Activated T-cell treated with anti-CD3 and anti-CD28 coated beads for 1 hour (primary cell): Measurements from ENCODE around the gene AQP12B.
"Not testable (repeated sequence)": the region's sequence is repeated elsewhere in the genome, so short reads cannot be mapped to it uniquely, and the experiment has no call there.

Experiments used
- DNase-seq: peaks from one replicate; pipeline ENCODE4 v3.0.0-alpha.2; 2020; ENCODE audit warnings: low read depth

The AQP12B gene

GRCh38 chr2:240682431-240683224 lies at the start of gene AQP12B:
Gene AQP12B, minus strand, starts transcription at chr2:240682885. Its CDS starts 48 bp downstream, at chr2:240682837.
- DNase-seq: not testable (repeated sequence)

DNA sequence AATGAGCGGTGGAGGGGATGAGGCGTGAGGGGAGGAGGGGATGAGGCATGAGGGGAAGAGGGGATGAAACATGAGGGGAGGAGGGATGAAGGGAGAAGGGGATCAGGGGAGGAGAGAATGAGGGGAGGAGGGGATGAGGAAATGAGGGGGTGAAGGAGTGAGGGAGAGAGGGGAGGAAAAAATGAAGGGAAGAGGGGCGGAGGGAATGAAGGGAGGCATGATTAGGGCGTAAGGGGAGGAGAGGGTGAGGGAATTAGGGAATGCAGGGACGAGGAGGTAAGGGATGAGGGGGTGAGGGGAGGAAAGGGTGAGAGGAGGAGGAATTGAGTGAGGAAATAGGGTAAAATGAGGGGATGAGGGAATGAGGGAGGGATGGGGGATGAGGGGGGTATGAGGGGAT lies 49.5 kb upstream of the AQP12B start:
- no peak for DNase-seq

GRCh38 chr2:240731178-240731545 lies 48.5 kb upstream of the AQP12B start:
- no peak for DNase-seq

- DNase-seq: no peak
These were observed 48.0 kb upstream of the AQP12B start for GRCh38 chr2:240730501-240731177.

DNA sequence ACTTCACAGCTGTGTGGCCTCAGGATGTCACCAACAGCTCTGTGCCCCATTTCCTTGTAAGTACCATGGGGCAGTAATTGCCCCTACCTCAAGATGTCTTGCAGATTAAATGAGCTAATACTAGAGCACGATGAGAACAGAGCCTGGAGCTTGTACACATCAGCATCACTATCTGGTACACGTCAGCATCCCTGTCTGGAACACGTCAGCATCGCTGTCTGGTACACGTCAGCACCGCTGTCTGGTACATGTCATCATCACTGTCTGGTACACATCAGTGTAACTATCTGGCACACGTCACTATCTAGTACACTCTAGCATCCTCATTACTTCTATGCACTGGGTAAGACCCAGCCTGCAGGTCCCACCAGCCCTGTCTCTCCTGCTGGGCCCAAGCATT lies 46.1 kb upstream of the AQP12B start:
- no peak for DNase-seq

DNA sequence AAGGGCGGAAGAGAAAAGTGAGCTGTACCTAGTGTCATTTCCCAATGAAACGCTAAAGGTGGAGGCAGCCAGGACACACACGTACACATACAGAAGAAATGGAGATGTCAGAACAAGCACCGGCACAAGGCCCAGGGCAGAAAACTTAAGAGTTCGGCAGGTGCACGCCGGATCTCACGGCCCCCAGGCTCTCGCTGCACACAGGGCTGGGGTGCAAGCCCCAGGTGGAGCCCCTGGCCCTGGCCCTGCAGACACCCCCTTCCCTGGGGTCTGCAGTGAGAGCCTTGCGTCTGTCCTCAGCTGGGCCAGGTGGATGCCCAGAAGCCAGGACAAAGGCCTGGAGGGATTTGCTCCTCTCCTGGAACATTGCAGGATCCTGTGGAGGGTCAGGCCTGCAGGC lies 45.7 kb upstream of the AQP12B start:
- no peak for DNase-seq

DNA sequence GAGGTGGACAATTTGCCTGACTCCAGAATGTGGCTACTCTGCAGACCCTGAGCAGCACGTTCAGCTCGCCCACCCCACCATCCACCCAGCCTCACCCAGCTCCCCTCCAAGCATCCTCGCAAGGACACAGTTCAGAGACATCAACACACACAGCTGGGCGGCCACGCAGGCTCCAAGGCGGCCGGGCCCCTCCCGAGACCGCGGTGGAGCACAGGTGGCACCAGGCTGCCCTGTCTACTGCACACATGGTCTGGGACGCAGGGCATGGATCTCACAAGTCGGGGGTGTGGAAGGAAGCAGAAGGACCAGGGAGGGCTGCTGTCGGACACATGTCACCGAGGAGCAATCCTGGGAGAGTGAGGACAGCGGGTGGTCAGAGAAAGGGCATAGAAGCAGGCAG lies 45.2 kb upstream of the AQP12B start:
- DNase-seq: no peak

DNA sequence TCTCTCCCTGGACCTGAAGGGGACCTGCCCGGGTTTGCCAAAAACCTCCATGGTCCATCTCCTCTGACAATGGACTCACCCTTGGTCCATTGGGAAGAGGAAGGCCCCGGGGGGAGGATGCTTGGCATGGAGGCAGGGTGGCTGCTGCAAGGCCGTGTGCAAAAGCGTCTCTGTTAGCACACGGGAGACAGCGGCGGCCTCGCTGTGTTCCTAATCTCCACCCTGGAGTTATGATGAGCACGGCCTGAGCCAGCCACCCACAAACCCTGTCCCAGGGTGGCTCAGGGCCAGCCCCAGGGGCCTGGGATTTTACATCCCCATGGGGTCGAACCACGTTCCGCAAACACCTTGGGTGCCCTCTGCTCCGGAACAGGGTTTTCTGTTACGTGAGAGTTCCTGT lies 44.8 kb upstream of the AQP12B start:
- no peak for DNase-seq

GRCh38 chr2:240726876-240727275 lies 44.2 kb upstream of the AQP12B start:
- DNase-seq: no peak

- no peak for DNase-seq
These were observed 43.0 kb upstream of the AQP12B start for GRCh38 chr2:240725671-240726070.

- DNase-seq: no peak
These were observed 42.6 kb upstream of the AQP12B start for GRCh38 chr2:240725266-240725665.

DNA sequence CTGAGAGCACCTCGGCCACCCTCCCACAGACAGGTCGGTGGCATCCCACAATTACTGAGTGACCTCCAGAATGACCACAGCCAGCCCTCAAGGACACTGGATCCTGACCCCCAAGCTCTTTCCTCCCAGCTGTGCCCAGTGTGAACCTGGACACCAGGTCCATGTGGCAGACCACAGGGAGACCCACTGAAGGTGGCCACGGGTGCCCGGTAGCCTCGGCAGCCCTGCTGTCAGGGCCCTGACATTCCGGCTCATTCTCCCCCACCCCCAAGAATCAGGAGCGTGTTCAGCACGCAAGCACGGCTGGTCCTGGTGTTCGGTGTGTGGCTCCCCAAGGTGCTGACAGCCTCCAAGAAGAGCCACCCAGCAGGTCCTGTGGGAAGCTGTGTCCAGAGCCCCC lies 41.7 kb upstream of the AQP12B start:
- DNase-seq: no peak

- no peak for DNase-seq
These were observed 41.2 kb upstream of the AQP12B start for GRCh38 chr2:240723851-240724250.

DNA sequence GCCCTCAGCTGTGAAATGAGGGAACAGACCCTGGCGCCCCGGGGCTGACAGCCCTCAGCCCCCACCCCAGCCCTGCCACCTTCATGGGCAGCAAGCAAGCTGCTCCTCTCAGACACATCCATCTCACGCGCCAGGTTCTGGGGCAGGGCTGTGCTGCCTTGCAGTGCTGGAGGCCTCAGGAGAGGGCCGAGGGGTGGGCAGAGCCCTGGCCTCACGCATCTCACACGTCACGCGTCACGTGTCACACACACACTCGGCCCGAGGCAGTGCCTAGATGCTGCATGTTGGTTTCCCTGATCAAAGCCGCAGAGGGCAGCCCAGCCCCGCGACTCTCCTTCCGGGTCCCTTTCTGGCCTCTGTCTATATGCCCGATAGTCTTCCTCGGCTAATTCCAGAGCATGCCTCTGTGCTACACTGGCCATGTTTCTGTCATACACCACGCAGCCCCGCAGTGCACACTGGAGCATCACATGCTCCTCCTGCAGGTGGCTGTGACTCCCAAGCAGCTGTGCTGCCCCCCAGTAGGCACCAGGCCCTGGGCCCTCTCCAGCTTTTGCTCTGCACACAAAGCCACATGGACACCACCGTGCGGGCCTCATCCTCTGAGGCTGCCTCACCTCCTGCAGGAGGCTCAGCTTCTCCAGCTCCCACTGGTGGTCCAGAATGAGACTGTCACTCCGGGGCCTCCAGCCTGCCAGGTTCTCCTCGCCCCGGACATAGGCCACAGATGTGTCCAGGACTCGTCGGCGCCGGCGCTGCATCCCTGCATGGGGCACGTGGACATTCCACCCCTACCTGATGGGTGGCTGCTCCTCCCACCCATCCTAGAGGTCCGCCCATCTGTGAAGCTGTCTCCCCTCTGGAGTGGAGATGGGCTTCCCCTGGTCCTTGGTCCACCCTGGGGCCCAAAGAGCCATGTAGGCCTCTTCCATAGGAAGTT lies 40.4 kb upstream of the AQP12B start:
- no peak for DNase-seq

- DNase-seq: no peak
These were observed 39.7 kb upstream of the AQP12B start for GRCh38 chr2:240722376-240722775.

- DNase-seq: no peak
These were observed 39.0 kb upstream of the AQP12B start for GRCh38 chr2:240721596-240722180.

DNA sequence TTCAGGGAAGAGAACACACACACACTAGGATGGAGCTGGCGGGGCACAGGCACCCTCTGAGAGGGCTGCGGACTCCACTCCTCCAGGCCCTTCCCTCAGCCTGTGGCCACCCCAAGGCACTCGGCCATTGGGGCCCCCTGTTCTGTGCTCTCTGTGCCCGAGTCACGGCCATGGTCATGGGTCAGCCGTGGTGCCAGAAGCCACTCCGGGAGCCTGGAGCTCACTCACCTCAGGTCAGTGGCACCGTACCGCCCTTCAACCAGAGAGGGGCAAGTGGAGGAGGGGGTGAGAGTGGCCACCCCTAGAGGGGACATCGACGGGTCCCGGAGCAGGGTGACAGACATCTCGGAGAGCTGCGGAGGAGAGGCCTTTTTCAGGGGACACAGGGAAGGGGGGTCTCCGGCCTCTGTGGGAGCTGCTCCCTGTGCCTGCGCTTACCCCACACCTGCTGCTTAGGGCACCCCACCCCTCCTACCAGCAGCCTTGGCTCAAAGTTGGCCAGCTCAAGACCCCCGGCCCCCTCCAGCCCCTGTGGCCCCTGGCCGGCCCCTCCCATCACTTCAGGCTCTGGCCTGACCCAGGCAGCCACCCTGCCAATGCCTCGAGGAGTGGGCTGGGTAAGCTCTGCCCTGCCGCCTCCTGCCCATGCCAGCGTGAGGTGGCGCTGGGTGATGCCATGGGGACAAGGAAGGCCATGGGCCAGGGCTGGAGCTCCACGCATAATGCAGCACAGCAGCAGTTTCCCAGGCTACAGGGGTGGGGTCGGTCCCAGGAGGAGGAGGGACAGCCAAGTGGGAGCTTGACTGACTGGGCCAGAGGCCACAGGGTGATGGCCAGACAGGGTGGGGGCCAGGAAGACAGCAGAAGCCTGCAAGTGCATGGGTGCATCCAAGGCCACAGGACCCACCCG lies 38.3 kb upstream of the AQP12B start:
- no peak for DNase-seq

DNA sequence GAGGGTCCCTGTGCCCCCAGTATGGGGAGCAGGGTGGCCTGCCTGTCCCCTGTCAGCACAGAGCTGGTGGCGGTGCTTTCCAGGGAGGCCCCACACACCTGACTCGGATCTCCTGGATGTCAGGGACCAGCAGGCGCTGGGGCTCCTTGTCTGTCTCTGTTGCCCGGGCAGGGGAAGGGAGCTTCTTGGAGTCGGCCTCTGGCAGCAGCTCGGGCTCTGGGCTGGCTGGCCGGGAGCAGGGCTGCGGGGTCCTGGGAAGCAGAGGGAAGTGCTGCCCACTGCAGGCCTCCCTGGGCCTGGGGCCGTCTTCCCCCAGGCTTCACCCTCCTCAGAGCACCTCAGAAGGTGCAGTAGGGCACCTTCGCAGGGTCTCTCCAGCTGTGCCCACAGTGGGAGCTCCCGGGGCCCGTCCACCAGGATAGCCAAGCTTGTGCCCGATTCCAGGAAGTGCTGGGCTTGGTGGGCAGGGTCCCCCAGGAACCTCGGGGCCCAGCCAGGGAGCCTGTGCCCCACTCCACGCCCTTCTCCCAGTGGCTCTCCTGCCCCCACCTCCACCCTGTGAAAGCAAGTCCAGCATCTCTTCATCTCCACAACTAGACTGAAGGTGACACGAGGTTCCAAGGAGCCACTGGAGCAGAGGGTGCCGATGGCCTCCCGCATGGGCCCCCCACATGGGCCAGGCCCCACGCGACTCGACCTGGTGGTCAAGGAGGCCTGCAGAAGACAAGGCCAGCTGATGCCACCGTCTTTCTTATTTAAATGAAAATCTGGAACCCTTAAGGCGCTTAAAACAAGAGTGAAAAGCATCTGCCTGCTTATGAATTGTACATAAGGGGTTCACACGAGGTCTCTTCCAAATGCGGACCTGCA lies 37.2 kb upstream of the AQP12B start:
- DNase-seq: no peak

GRCh38 chr2:240718896-240719490 lies 36.3 kb upstream of the AQP12B start:
- DNase-seq: no peak
